ENCODE measurements around the gene CYTH3.

GRCh38 chr7:6234384-6234783, 38.0 kb downstream of the CYTH3 start:
- TF ChIP-seq CTCF (IDR thresholded peaks at IDR 0.05 in 8 of 11, conservative IDR thresholded peaks at IDR 0.05 in 3 of 11) (no peak), POLR2A (IDR thresholded peaks at IDR 0.05) (no peak), POLR2AphosphoS5 (IDR thresholded peaks at IDR 0.05) (no peak)

Data from spleen (tissue), 7 donors.